Measurements from ENCODE around the gene UBL5.
"Not testable (repeated sequence)": the region's sequence is repeated elsewhere in the genome, so short reads cannot be mapped to it uniquely, and the experiment has no call there.

Gene UBL5

GRCh38 chr19:9818734-9819595, 8.8 kb upstream of the UBL5 start, which contains the start of gene FBXL12:
FBXL12 (minus strand) TSS chr19:9819079; CDS start chr19:9818813, 266 bp downstream.
- H3K4me3 ChIP-seq (ENCODE audit: low read length), result peak within 1 kb of the TSS; percentile 97
- TF ChIP-seq, protein P1, sequence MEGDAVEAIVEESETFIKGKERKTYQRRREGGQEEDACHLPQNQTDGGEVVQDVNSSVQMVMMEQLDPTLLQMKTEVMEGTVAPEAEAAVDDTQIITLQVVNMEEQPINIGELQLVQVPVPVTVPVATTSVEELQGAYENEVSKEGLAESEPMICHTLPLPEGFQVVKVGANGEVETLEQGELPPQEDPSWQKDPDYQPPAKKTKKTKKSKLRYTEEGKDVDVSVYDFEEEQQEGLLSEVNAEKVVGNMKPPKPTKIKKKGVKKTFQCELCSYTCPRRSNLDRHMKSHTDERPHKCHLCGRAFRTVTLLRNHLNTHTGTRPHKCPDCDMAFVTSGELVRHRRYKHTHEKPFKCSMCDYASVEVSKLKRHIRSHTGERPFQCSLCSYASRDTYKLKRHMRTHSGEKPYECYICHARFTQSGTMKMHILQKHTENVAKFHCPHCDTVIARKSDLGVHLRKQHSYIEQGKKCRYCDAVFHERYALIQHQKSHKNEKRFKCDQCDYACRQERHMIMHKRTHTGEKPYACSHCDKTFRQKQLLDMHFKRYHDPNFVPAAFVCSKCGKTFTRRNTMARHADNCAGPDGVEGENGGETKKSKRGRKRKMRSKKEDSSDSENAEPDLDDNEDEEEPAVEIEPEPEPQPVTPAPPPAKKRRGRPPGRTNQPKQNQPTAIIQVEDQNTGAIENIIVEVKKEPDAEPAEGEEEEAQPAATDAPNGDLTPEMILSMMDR (conservative IDR thresholded peaks at IDR 0.05; ENCODE audit: low read length), result no peak
- DNase-seq (ENCODE audit: low read depth), result peak; percentile 99

DNA sequence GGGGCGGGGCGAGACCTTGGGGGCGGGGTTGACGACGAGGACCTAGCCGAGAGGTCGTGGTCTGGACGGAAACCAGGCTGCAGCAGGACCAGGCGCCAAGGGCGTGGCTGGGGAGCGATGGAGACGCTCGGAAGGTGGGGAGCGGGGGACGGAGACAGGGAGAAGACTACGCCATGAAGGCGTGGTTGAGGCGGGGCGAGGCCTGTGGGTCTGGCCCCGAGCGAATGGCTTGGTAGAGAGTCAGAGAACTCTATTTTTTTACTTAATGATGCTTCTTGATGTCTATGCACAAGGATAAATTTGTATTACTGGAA, 8.2 kb upstream of the UBL5 start:
- no peak for DNase-seq (ENCODE audit: low read depth)
- TF ChIP-seq, protein P1 (conservative IDR thresholded peaks at IDR 0.05; ENCODE audit: low read length), result no peak
- peak overlapping the region; percentile 52 for H3K4me3 ChIP-seq (ENCODE audit: low read length)

DNA sequence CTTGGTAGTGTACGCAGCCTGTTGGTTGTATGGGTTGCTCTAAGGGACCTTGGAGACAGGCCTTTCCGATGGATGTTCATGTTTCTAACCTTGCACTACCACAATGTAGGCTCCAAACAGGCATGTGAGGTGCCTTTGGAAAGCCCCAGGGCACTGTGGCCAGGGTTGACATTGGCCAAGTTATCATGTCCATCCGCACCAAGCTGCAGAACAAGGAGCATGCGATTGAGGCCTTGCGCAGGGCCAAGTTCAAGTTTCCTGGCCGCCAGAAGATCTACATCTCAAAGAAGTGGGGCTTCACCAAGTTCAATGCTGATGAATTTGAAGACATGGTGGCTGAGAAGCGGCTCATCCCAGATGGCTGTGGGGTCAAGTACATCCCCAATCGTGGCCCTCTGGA, 7.7 kb upstream of the UBL5 start:
- H3K4me3 ChIP-seq (ENCODE audit: low read length), result peak overlapping the region; percentile 52
- DNase-seq (ENCODE audit: low read depth), result not testable (repeated sequence)

DNA sequence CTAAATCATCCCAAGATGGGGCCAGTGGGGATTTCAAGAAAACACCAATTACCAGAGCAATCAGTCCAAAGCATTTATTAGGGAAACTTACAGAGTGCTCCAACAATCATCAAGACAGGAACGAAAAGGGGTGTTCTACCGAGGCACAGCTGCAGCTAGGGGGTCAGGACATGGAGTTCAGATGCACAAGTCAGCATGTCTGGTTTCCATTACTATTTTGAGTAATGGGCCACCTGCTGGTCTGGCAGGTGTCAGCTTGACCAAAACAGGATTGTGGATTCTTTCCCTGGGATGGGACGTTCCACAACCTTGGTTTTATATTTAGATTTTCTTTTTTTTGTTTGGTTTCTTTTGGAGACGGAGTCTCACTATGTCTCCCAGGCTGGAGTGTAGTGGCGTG, 3.9 kb upstream of the UBL5 start:
- DNase-seq (ENCODE audit: low read depth), result no peak
- TF ChIP-seq, protein P1 (conservative IDR thresholded peaks at IDR 0.05; ENCODE audit: low read length), result no peak
- H3K4me3 ChIP-seq (ENCODE audit: low read length), result no peak overlapping the region

- DNase-seq (ENCODE audit: low read depth), result no peak
- TF ChIP-seq, protein P1 (conservative IDR thresholded peaks at IDR 0.05; ENCODE audit: low read length), result no peak
- H3K4me3 ChIP-seq (ENCODE audit: low read length), result peak overlapping the region; percentile 95
Measured at GRCh38 chr19:9828551-9829063, 889 bp downstream of the UBL5 start.

DNA sequence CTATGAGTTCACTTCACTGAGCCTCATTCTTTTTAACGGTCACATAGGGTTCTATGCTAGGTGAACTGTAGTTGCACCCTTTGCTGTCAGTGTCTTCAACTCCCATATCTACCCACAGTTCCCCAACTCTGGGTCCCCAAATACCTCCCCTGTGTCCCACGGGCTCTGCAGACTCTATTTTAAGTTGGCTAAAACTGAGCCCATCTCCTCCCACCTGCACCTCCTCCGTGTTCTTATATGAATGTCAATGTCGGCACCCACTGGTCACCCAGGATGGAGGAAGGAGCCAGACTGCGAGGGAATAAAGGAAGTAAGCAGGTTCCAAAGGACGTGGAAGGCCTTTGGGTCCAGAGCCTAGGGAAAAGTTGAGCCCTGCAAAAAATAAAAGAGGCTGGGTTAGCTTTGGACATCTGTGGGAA, 6.6 kb downstream of the UBL5 start:
- DNase-seq (ENCODE audit: low read depth), result no peak
- TF ChIP-seq, protein P1 (conservative IDR thresholded peaks at IDR 0.05; ENCODE audit: low read length), result no peak
- H3K4me3 ChIP-seq (ENCODE audit: low read length), result peak overlapping the region; percentile 84; the same call in 1 of the 2 replicates

- TF ChIP-seq, protein P1 (conservative IDR thresholded peaks at IDR 0.05; ENCODE audit: low read length), result peak; percentile 35
- DNase-seq (ENCODE audit: low read depth), result peak; percentile 98
- H3K4me3 ChIP-seq (ENCODE audit: low read length), result peak within 1 kb of the TSS; percentile 89
Measured at GRCh38 chr19:9834726-9835506, 7.2 kb downstream of the UBL5 start, which contains the start of gene PIN1. PIN1 (plus strand) TSS chr19:9835318; CDS start chr19:9835345, 27 bp downstream.

All from AG10803 (cell line).